HEK293 (cell line): ENCODE results near the gene CEP63.

Experiments
- CTCF ChIA-PET: fragments of 350-600 bp; formaldehyde crosslinking; extraction: SDS; loops from one replicate; lab custom pipeline; 2021; ENCODE audit warnings: antibody characterized with exemption; lab: Yijun Ruan, JAX
- POLR2A ChIA-PET: fragments of 300-600 bp; formaldehyde crosslinking; extraction: SDS; loops from one replicate; lab custom pipeline; 2020; ENCODE audit warnings: antibody characterized with exemption, inconsistent platforms; lab: Yijun Ruan, JAX
- H3K27ac ChIP-seq: fragments of 200-500 bp; sonication (Bioruptor generic); 2 replicates; pipeline ENCODE4 v1.5.1; 2014; ENCODE audit warnings: low read depth, low read length, control low read depth, inconsistent platforms; ENCODE audit errors: extremely low read depth
- H3K36me3 ChIP-seq, 2 experiments: fragments of 200-500 bp in 1 of 2; sonication (Bioruptor generic) in 1 of 2; 1 replicate in 1 of 2; 2 replicates in 1 of 2; pipeline ENCODE4 v1.5.1; 2014 to 2017; ENCODE audit warnings: inconsistent platforms in 2 of 2, low read length in 2 of 2; ENCODE audit not compliant: control insufficient read depth in 2 of 2, insufficient read depth in 1 of 2
- H3K4me1 ChIP-seq: fragments of 200-500 bp; sonication (Bioruptor generic); 2 replicates; pipeline ENCODE4 v1.5.1; 2014; ENCODE audit warnings: mild to moderate bottlenecking, low read length, inconsistent platforms; ENCODE audit not compliant: control insufficient read depth, insufficient read depth
- H3K4me3 ChIP-seq: 2 replicates; pipeline ENCODE4 v1.5.1; 2011; ENCODE audit warnings: low read depth, mild to moderate bottlenecking, control low read depth, low read length, moderate library complexity
- H3K9me3 ChIP-seq: fragments of 200-500 bp; sonication (Bioruptor generic); 2 replicates; pipeline ENCODE4 v1.5.1; 2014; ENCODE audit warnings: low read depth, low read length, inconsistent platforms; ENCODE audit not compliant: control insufficient read depth, insufficient read depth
- INSM2 ChIP-seq: fragments of 450-650 bp; formaldehyde crosslinking; IDR thresholded peaks from 2 replicates; pipeline ENCODE4 v1.5.1; 2016; ENCODE audit warnings: missing biosample characterization, missing genetic modification characterization
- KLF1 ChIP-seq: fragments of 450-650 bp; formaldehyde crosslinking; IDR thresholded peaks from 2 replicates; pipeline ENCODE4 v1.5.1; 2016; ENCODE audit warnings: missing biosample characterization, missing genetic modification characterization
- RBAK ChIP-seq: fragments of 450-650 bp; formaldehyde crosslinking; IDR thresholded peaks from 2 replicates; pipeline ENCODE4 v1.5.1; 2016; ENCODE audit warnings: missing biosample characterization, missing genetic modification characterization
- ZBTB1 ChIP-seq: fragments of 450-650 bp; formaldehyde crosslinking; IDR thresholded peaks from 2 replicates; pipeline ENCODE4 v1.5.1; 2016; ENCODE audit warnings: missing biosample characterization, missing genetic modification characterization
- ZBTB20 ChIP-seq: fragments of 450-650 bp; formaldehyde crosslinking; IDR thresholded peaks from 2 replicates; pipeline ENCODE4 v1.5.1; 2016; ENCODE audit warnings: missing biosample characterization, missing genetic modification characterization
- ZBTB7A ChIP-seq: fragments of 450-650 bp; formaldehyde crosslinking; IDR thresholded peaks from 2 replicates; pipeline ENCODE4 v1.5.1; 2016; ENCODE audit warnings: low read depth, missing biosample characterization, missing genetic modification characterization
- ZNF266 ChIP-seq: fragments of 450-650 bp; formaldehyde crosslinking; IDR thresholded peaks from 2 replicates; pipeline ENCODE4 v1.5.1; 2016; ENCODE audit warnings: missing biosample characterization, missing genetic modification characterization, low read depth
- ZNF292 ChIP-seq: fragments of 450-650 bp; formaldehyde crosslinking; IDR thresholded peaks from 2 replicates; pipeline ENCODE4 v1.5.1; 2016; ENCODE audit warnings: low read depth, missing biosample characterization, missing genetic modification characterization, borderline replicate concordance
- ZNF324 ChIP-seq: fragments of 450-650 bp; formaldehyde crosslinking; IDR thresholded peaks from 2 replicates; pipeline ENCODE4 v1.5.1; 2016; ENCODE audit warnings: missing biosample characterization, missing genetic modification characterization
- ZNF366 ChIP-seq: fragments of 450-650 bp; formaldehyde crosslinking; conservative IDR thresholded peaks from 2 replicates; pipeline ENCODE4 v1.5.1; 2016; ENCODE audit warnings: missing biosample characterization, missing genetic modification characterization
- ZNF404 ChIP-seq: fragments of 450-650 bp; formaldehyde crosslinking; IDR thresholded peaks from 2 replicates; pipeline ENCODE4 v1.5.1; 2017; ENCODE audit warnings: missing biosample characterization, missing genetic modification characterization
- ZNF433 ChIP-seq: fragments of 450-650 bp; formaldehyde crosslinking; IDR thresholded peaks from 2 replicates; pipeline ENCODE4 v1.5.1; 2016; ENCODE audit warnings: missing biosample characterization, missing genetic modification characterization, low read depth
- ZNF600 ChIP-seq: fragments of 450-650 bp; formaldehyde crosslinking; IDR thresholded peaks from 2 replicates; pipeline ENCODE4 v1.5.1; 2016; ENCODE audit warnings: missing biosample characterization, missing genetic modification characterization
- ZNF621 ChIP-seq: fragments of 450-650 bp; formaldehyde crosslinking; IDR thresholded peaks from 2 replicates; pipeline ENCODE4 v1.5.1; 2017; ENCODE audit warnings: missing biosample characterization, missing genetic modification characterization
- ZNF791 ChIP-seq: fragments of 450-650 bp; formaldehyde crosslinking; IDR thresholded peaks from 2 replicates; pipeline ENCODE4 v1.5.1; 2016; ENCODE audit warnings: missing biosample characterization, missing genetic modification characterization
- TF ChIP-seq, protein P1 (sequence below): fragments of 450-650 bp; formaldehyde crosslinking; IDR thresholded peaks from 2 replicates; pipeline ENCODE4 v1.5.1; 2016; ENCODE audit warnings: missing biosample characterization, missing genetic modification characterization
- TF ChIP-seq, protein P2 (sequence below): fragments of 450-650 bp; formaldehyde crosslinking; IDR thresholded peaks from 2 replicates; pipeline ENCODE4 v1.5.1; 2016; ENCODE audit warnings: missing biosample characterization, missing genetic modification characterization
- TF ChIP-seq, protein P3 (sequence below): fragments of 450-650 bp; formaldehyde crosslinking; IDR thresholded peaks from 2 replicates; pipeline ENCODE4 v1.5.1; 2016; ENCODE audit warnings: missing biosample characterization, missing genetic modification characterization
- TF ChIP-seq, protein P4 (sequence below): fragments of 450-650 bp; formaldehyde crosslinking; IDR thresholded peaks from 2 replicates; pipeline ENCODE4 v1.5.1; 2016; ENCODE audit warnings: missing biosample characterization, missing genetic modification characterization

The CEP63 gene

DNA sequence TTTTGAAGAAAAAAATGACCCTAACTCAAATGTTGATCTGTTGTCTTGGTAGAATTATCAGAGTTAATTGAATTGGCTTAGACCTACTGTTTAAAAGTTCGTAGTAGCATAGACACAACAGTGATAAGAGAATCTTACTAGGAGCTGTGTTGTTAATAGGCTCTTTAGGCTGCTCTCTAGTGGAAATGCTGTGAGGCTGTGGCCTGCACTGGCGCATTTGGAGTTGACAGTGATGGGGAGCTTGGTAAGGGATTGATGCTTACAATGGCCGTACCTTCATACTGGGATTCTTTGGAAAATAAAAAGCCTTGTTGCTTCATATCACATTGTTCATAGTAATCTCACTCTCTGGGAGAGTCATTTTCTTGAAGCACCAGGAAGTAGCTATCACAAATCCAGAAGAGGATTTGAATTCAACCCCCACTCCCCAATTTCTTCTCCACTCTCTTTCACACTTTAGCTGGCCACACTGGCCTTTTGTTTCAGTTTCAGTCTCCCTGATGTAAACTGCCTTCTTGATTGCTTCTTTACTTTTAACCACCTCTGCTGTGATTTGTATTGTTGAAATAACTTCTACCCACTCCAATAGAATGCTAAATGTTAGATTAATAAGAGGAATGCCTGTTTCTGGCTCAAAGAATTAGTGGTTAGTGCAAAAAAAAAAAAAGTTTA lies 56.6 kb downstream of the CEP63 start:
- POLR2A ChIA-PET, result no interaction called here
- Histone ChIP-seq H3K4me3 (no peak overlapping the region), H3K4me1 (no peaks in the 10 kb centered on the region), H3K9me3 (no peaks in the 10 kb centered on the region), H3K27ac (no peak overlapping the region), H3K36me3 (peaks cover 5 to 18% of the 10 kb centered on the region in 2 experiments; a peak in 2 of 3 replicates)
- CTCF ChIA-PET, result interaction anchor here (0.7 kb wide), 1 partner anchor 72 kb away, joined by 4 read pairs; no protein-coding TSS in a partner anchor
- TF ChIP-seq ZNF433 (tag by site-specific recombination), result no peak
- TF ChIP-seq ZNF404 (tag by site-specific recombination), result no peak
- no peak for TF ChIP-seq ZNF292 (tag by site-specific recombination)
- no peak for TF ChIP-seq ZBTB20 (tag by site-specific recombination)
- TF ChIP-seq ZBTB7A (tag by site-specific recombination), result no peak
- no peak for TF ChIP-seq ZBTB1 (tag by site-specific recombination)
- TF ChIP-seq ZNF791 (tag by site-specific recombination), result no peak
- no peak for TF ChIP-seq ZNF266 (tag by site-specific recombination)
- no peak for TF ChIP-seq ZNF324 (tag by site-specific recombination)
- TF ChIP-seq ZNF600, result no peak
- TF ChIP-seq KLF1 (tag by site-specific recombination), result no peak
- TF ChIP-seq ZNF621 (tag by site-specific recombination), result no peak
- TF ChIP-seq, protein P1, sequence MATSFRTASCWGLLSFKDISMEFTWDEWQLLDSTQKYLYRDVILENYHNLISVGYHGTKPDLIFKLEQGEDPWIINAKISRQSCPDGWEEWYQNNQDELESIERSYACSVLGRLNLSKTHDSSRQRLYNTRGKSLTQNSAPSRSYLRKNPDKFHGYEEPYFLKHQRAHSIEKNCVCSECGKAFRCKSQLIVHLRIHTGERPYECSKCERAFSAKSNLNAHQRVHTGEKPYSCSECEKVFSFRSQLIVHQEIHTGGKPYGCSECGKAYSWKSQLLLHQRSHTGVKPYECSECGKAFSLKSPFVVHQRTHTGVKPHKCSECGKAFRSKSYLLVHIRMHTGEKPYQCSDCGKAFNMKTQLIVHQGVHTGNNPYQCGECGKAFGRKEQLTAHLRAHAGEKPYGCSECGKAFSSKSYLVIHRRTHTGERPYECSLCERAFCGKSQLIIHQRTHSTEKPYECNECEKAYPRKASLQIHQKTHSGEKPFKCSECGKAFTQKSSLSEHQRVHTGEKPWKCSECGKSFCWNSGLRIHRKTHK (tag by site-specific recombination), result no peak
- TF ChIP-seq, protein P2, sequence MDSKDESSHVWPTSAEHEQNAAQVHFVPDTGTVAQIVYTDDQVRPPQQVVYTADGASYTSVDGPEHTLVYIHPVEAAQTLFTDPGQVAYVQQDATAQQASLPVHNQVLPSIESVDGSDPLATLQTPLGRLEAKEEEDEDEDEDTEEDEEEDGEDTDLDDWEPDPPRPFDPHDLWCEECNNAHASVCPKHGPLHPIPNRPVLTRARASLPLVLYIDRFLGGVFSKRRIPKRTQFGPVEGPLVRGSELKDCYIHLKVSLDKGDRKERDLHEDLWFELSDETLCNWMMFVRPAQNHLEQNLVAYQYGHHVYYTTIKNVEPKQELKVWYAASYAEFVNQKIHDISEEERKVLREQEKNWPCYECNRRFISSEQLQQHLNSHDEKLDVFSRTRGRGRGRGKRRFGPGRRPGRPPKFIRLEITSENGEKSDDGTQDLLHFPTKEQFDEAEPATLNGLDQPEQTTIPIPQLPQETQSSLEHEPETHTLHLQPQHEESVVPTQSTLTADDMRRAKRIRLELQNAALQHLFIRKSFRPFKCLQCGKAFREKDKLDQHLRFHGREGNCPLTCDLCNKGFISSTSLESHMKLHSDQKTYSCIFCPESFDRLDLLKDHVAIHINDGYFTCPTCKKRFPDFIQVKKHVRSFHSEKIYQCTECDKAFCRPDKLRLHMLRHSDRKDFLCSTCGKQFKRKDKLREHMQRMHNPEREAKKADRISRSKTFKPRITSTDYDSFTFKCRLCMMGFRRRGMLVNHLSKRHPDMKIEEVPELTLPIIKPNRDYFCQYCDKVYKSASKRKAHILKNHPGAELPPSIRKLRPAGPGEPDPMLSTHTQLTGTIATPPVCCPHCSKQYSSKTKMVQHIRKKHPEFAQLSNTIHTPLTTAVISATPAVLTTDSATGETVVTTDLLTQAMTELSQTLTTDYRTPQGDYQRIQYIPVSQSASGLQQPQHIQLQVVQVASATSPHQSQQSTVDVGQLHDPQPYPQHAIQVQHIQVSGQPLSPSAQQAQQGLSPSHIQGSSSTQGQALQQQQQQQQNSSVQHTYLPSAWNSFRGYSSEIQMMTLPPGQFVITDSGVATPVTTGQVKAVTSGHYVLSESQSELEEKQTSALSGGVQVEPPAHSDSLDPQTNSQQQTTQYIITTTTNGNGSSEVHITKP (tag by site-specific recombination), result no peak
- TF ChIP-seq INSM2, result no peak
- TF ChIP-seq ZNF366 (tag by site-specific recombination), result no peak
- TF ChIP-seq, protein P3, sequence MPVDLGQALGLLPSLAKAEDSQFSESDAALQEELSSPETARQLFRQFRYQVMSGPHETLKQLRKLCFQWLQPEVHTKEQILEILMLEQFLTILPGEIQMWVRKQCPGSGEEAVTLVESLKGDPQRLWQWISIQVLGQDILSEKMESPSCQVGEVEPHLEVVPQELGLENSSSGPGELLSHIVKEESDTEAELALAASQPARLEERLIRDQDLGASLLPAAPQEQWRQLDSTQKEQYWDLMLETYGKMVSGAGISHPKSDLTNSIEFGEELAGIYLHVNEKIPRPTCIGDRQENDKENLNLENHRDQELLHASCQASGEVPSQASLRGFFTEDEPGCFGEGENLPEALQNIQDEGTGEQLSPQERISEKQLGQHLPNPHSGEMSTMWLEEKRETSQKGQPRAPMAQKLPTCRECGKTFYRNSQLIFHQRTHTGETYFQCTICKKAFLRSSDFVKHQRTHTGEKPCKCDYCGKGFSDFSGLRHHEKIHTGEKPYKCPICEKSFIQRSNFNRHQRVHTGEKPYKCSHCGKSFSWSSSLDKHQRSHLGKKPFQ (tag by site-specific recombination), result no peak
- TF ChIP-seq, protein P4, sequence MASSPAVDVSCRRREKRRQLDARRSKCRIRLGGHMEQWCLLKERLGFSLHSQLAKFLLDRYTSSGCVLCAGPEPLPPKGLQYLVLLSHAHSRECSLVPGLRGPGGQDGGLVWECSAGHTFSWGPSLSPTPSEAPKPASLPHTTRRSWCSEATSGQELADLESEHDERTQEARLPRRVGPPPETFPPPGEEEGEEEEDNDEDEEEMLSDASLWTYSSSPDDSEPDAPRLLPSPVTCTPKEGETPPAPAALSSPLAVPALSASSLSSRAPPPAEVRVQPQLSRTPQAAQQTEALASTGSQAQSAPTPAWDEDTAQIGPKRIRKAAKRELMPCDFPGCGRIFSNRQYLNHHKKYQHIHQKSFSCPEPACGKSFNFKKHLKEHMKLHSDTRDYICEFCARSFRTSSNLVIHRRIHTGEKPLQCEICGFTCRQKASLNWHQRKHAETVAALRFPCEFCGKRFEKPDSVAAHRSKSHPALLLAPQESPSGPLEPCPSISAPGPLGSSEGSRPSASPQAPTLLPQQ (tag by site-specific recombination), result no peak
- no peak for TF ChIP-seq RBAK
